IPS-20b (cell line): ENCODE measurements around the gene ZNF341.
"Not testable (repeated sequence)": the region's sequence is repeated elsewhere in the genome, so short reads cannot be mapped to it uniquely, and the experiment has no call there.

Experiments used
- H3K27ac ChIP-seq: one replicate; pipeline ENCODE4 v1.5.1; 2013; ENCODE audit warnings: low read length
- H3K27me3 ChIP-seq: 2 replicates; pipeline ENCODE4 v1.6.1; 2013; ENCODE audit warnings: mild to moderate bottlenecking, low read length, inconsistent platforms; ENCODE audit not compliant: insufficient read depth
- H3K36me3 ChIP-seq: 2 replicates; pipeline ENCODE4 v1.6.1; 2013; ENCODE audit warnings: low read depth, mild to moderate bottlenecking, inconsistent platforms, low read length, moderate library complexity; ENCODE audit not compliant: insufficient read depth
- H3K4me1 ChIP-seq: 2 replicates; pipeline ENCODE4 v1.6.1; 2013; ENCODE audit warnings: mild to moderate bottlenecking, control low read depth, inconsistent platforms, low read length, moderate library complexity; ENCODE audit not compliant: insufficient read depth
- H3K4me3 ChIP-seq: 2 replicates; pipeline ENCODE4 v1.5.1; 2013; ENCODE audit warnings: mild to moderate bottlenecking, low read length, inconsistent platforms
- H3K9ac ChIP-seq: 2 replicates; pipeline ENCODE4 v1.6.1; 2013; ENCODE audit warnings: low read depth, mild to moderate bottlenecking, inconsistent platforms, low read length, moderate library complexity
- H3K9me3 ChIP-seq: 2 replicates; pipeline ENCODE4 v1.6.1; 2013; ENCODE audit warnings: mild to moderate bottlenecking, low read depth, low read length, inconsistent platforms; ENCODE audit not compliant: insufficient read depth

The ZNF341 gene

GRCh38 chr20:33736962-33737361 lies 5.2 kb downstream of the ZNF341 start:
- H3K4me3 ChIP-seq = no peak overlapping the region
- no peaks in the 10 kb centered on the region for H3K27me3 ChIP-seq
- no peak overlapping the region for H3K27ac ChIP-seq
- H3K36me3 ChIP-seq = no peaks in the 10 kb centered on the region
- peaks cover 13% of the 10 kb centered on the region for H3K9me3 ChIP-seq
- H3K9ac ChIP-seq = no peak overlapping the region
- H3K4me1 ChIP-seq = peaks cover 17% of the 10 kb centered on the region; the same call in 1 of the 2 replicates

- Histone ChIP-seq H3K4me1 (peaks cover 1% of the 10 kb centered on the region; the same call in 1 of the 2 replicates), H3K27me3 (no peaks in the 10 kb centered on the region), H3K9me3 (peaks cover 13% of the 10 kb centered on the region), H3K27ac (no peak overlapping the region), H3K4me3 (no peak overlapping the region), H3K9ac (no peak overlapping the region), H3K36me3 (no peaks in the 10 kb centered on the region)
Measured at GRCh38 chr20:33739493-33739892, 7.7 kb downstream of the ZNF341 start.

DNA sequence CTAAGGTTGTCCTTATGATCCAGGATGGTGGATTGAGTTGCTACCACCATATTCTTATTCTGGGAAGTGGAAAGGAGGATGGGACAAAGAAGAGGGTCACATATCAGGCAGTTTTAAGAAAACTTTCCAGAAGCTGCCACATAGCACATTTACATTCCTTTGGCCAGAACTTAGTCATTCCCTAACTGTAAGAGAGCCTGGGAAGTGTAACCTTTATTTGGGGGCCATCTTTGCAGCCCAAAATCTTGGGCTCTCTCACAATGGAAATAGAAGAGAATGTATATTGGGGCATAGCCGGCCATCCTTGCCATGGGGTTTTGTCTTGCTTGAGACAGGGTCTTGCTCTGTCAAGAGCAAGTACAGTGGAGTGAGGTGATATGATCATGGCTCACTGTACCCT lies 8.4 kb downstream of the ZNF341 start:
- Histone ChIP-seq H3K9me3 (peaks cover 13% of the 10 kb centered on the region), H3K36me3 (no peaks in the 10 kb centered on the region), H3K9ac (no peak overlapping the region), H3K27ac (no peak overlapping the region), H3K27me3 (no peaks in the 10 kb centered on the region), H3K4me1 (no peaks in the 10 kb centered on the region), H3K4me3 (no peak overlapping the region)

- no peak overlapping the region for H3K9ac ChIP-seq
- no peaks in the 10 kb centered on the region for H3K9me3 ChIP-seq
- no peaks in the 10 kb centered on the region for H3K4me1 ChIP-seq
- no peaks in the 10 kb centered on the region for H3K27me3 ChIP-seq
- no peaks in the 10 kb centered on the region for H3K36me3 ChIP-seq
- H3K4me3 ChIP-seq = no peak overlapping the region
- H3K27ac ChIP-seq = no peak overlapping the region
Measured at GRCh38 chr20:33744181-33744580, 12.4 kb downstream of the ZNF341 start.

DNA sequence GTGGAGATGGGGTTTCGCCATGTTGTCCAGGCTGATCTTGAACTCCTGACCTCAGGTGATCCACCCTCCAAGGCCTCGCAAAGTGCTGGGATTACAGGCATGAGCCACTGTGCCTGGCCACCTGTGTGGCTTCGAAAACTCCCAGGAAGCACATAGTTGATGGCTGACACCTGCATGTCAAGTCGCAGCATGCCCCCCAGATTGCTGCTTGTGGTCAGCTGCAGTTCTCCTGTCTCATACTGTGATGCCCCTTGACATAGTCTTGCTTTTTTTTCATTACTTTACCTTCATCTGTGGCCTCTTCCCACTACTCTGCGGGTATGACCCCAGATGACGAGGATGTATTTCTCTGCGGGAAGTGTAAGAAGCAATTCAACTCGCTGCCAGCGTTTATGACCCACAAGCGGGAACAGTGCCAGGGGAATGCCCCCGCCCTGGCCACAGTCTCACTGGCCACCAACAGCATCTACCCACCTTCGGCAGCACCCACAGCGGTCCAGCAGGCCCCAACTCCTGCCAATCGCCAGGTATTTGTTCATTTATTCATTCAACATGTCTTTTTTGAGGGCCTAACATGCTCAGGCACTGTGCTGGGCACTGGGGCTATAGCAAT lies 13.1 kb downstream of the ZNF341 start:
- no peak overlapping the region for H3K4me3 ChIP-seq

GRCh38 chr20:33746325-33746998 lies 14.7 kb downstream of the ZNF341 start:
- H3K9me3 ChIP-seq = no peaks in the 10 kb centered on the region
- H3K27ac ChIP-seq = no peak overlapping the region
- no peak overlapping the region for H3K4me3 ChIP-seq
- H3K4me1 ChIP-seq = no peaks in the 10 kb centered on the region
- H3K27me3 ChIP-seq = no peaks in the 10 kb centered on the region
- no peak overlapping the region for H3K9ac ChIP-seq
- no peaks in the 10 kb centered on the region for H3K36me3 ChIP-seq

More for the DNA sequence above, 13.1 kb downstream of the ZNF341 start:
- Histone ChIP-seq H3K9me3 (no peaks in the 10 kb centered on the region), H3K4me1 (no peaks in the 10 kb centered on the region), H3K27ac (no peak overlapping the region), H3K27me3 (no peaks in the 10 kb centered on the region), H3K9ac (no peak overlapping the region), H3K36me3 (no peaks in the 10 kb centered on the region)

GRCh38 chr20:33751775-33752174 lies 20.0 kb downstream of the ZNF341 start:
- Histone ChIP-seq H3K9ac (no peak overlapping the region), H3K9me3 (no peaks in the 10 kb centered on the region), H3K4me1 (peaks cover 5% of the 10 kb centered on the region; the same call in 1 of the 2 replicates), H3K36me3 (peaks cover 14% of the 10 kb centered on the region; the same call in 1 of the 2 replicates), H3K27ac (no peak overlapping the region), H3K4me3 (no peak overlapping the region), H3K27me3 (no peaks in the 10 kb centered on the region)

- H3K27me3 ChIP-seq = no peaks in the 10 kb centered on the region
- H3K36me3 ChIP-seq = peaks cover 23% of the 10 kb centered on the region
- H3K9me3 ChIP-seq = peaks cover 6% of the 10 kb centered on the region
- H3K9ac ChIP-seq = no peak overlapping the region
- H3K4me3 ChIP-seq = no peak overlapping the region
- H3K27ac ChIP-seq = no peak overlapping the region
- H3K4me1 ChIP-seq = peaks cover 5% of the 10 kb centered on the region; the same call in 1 of the 2 replicates
Measured at GRCh38 chr20:33753143-33753542, 21.3 kb downstream of the ZNF341 start.

- peaks cover 6% of the 10 kb centered on the region for H3K9me3 ChIP-seq
- H3K4me1 ChIP-seq = peaks cover 5% of the 10 kb centered on the region; the same call in 1 of the 2 replicates
- H3K36me3 ChIP-seq = peaks cover 23% of the 10 kb centered on the region
- H3K27me3 ChIP-seq = no peaks in the 10 kb centered on the region
- H3K9ac ChIP-seq = no peak overlapping the region
- H3K4me3 ChIP-seq = no peak overlapping the region
- H3K27ac ChIP-seq = no peak overlapping the region
Measured at GRCh38 chr20:33753763-33754162, 22.0 kb downstream of the ZNF341 start.

- not testable (repeated sequence) for H3K4me3 ChIP-seq, H3K9me3 ChIP-seq, H3K27ac ChIP-seq, H3K27me3 ChIP-seq, H3K4me1 ChIP-seq
- peak overlapping the region; percentile 2; the same call in 1 of the 2 replicates for H3K9ac ChIP-seq
- H3K36me3 ChIP-seq = peaks cover 23% of the 10 kb centered on the region
Measured at GRCh38 chr20:33755936-33756490, 24.2 kb downstream of the ZNF341 start.

- H3K27ac ChIP-seq = no peak overlapping the region
- peaks cover 23% of the 10 kb centered on the region for H3K36me3 ChIP-seq
- H3K4me1 ChIP-seq = peaks cover 5% of the 10 kb centered on the region; the same call in 1 of the 2 replicates
- no peaks in the 10 kb centered on the region for H3K27me3 ChIP-seq
- H3K9me3 ChIP-seq = peaks cover 6% of the 10 kb centered on the region
- no peak overlapping the region for H3K9ac ChIP-seq
- no peak overlapping the region for H3K4me3 ChIP-seq
Measured at GRCh38 chr20:33757046-33757445, 25.2 kb downstream of the ZNF341 start.

DNA sequence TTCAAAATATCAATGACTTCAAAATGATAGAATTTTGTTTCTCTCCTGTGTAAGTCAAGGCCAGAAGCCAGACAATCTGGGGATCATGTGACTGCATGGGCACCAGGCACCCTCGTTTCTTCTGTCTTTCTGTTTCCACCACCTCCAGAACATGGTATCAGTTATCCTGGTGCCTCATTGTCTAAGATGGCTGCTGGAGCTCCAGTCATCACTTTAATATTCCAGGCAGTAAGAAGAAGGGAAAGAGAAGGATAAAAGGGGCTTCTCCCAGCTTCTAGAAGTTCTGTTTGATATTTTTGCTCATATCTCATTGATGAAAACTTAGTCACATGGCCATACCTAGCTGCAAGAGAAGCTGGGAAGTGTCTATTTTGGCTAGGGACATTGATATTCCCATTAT lies 25.7 kb downstream of the ZNF341 start:
- Histone ChIP-seq H3K27ac (no peak overlapping the region), H3K4me3 (no peak overlapping the region), H3K27me3 (no peaks in the 10 kb centered on the region), H3K9me3 (peaks cover 6% of the 10 kb centered on the region), H3K4me1 (peaks cover 5% of the 10 kb centered on the region; the same call in 1 of the 2 replicates), H3K9ac (no peak overlapping the region), H3K36me3 (peaks cover 23% of the 10 kb centered on the region)
